ENCODE results near the gene ENAH. TPM values are rescaled to one million over a fixed set of nuclear protein-coding genes. Genes with fewer than 3 reads are reported as not detected.

ENAH gene
- total RNA-seq, 1 experiment from 2014 or later, result 100 TPM

GRCh38 chr1:225479341-225479740 lies 173.6 kb downstream of the ENAH start:
- TF ChIP-seq ELF1 (IDR thresholded peaks at IDR 0.05; ENCODE audit: borderline replicate concordance, low read depth), result no peak
- no peak for TF ChIP-seq SIN3A (IDR thresholded peaks at IDR 0.05; ENCODE audit: low read depth)
- no peak for TF ChIP-seq ATF3 (IDR thresholded peaks at IDR 0.05)
- TF ChIP-seq SRF (IDR thresholded peaks at IDR 0.05; ENCODE audit: low read depth), result no peak
- no peak for TF ChIP-seq FOSL1 (IDR thresholded peaks at IDR 0.05; ENCODE audit: low read depth)
- no peak for TF ChIP-seq REST (IDR thresholded peaks at IDR 0.05; ENCODE audit: low read depth)
- no peak for TF ChIP-seq POLR2AphosphoS5 (IDR thresholded peaks at IDR 0.05; ENCODE audit: low read depth, low read length)
- TF ChIP-seq EGR1 (IDR thresholded peaks at IDR 0.05; ENCODE audit: low read depth), result no peak
- TF ChIP-seq RAD21 (IDR thresholded peaks at IDR 0.05; ENCODE audit: low read depth), result no peak
- no peak for TF ChIP-seq CEBPB (IDR thresholded peaks at IDR 0.05; ENCODE audit: low read depth)
- TF ChIP-seq CBX3 (IDR thresholded peaks at IDR 0.05; ENCODE audit: low read depth), result no peak
- Histone ChIP-seq H3K4me1 (ENCODE audit: control insufficient read depth in 1 of 2, insufficient read depth in 2 of 2, low read length in 2 of 2) (peaks cover 3 to 10% of the 10 kb centered on the region in 2 experiments; a peak in 3 of 4 replicates), H3K4me2 (ENCODE audit: low read length) (no peak overlapping the region), H3K9me2 (ENCODE audit: insufficient read depth) (no peaks in the 10 kb centered on the region), H3K27ac (ENCODE audit: low read depth, low read length) (no peak overlapping the region), H4K20me1 (ENCODE audit: insufficient read depth) (no peaks in the 10 kb centered on the region), H3K9ac (ENCODE audit: low read length) (no peak overlapping the region), H3K9me3 (ENCODE audit: control insufficient read depth in 1 of 2, insufficient read depth in 1 of 2, low read depth in 1 of 2, low read length in 2 of 2) (no peaks in the 10 kb centered on the region), H3K36me3 (ENCODE audit: control insufficient read depth in 1 of 2, insufficient read depth in 2 of 2, low read length in 2 of 2) (no peaks in the 10 kb centered on the region), H3K4me3 (replicated peaks in 1 of 2; ENCODE audit: low read depth in 1 of 2, low read length in 2 of 2) (no peak overlapping the region), H3K79me2 (ENCODE audit: insufficient read depth, low read length) (no peaks in the 10 kb centered on the region), H3K27me3 (ENCODE audit: insufficient read depth, low read length) (no peaks in the 10 kb centered on the region), H2AFZ (ENCODE audit: low read depth, low read length, poor library complexity, severe bottlenecking) (no peak overlapping the region)
- DNase-seq (ENCODE audit: low read depth, low spot score) (no peak), ATAC-seq (no peak)
- no TSS peak for BruUV-seq (replicated peaks)
- intact Hi-C loops (cut with micrococcal nuclease), result loop anchor here (5.0 to 10.0 kb wide), 2 partner anchors 178 to 585 kb away; partner anchors contain the start of gene H3-3A
- ChIA-PET POLR2A (no interaction called here), RAD21 (ENCODE audit: low non-redundant PET in 1 of 2, low total read pairs in 2 of 2, uncharacterized antibody in 2 of 2, unreplicated experiment in 2 of 2) (no interaction called here), CTCF (interaction anchor here (1.9 kb wide), 1 partner anchor 294 kb away, joined by 4 read pairs; no protein-coding TSS in a partner anchor)
